ENCODE measurements around the gene NRM. TPM values are rescaled to one million over a fixed set of nuclear protein-coding genes. Genes with fewer than 3 reads are reported as not detected.

Gene NRM
- total and polyA plus RNA-seq, 2 of the 13 experiments (the other 11 are each of a cell fraction or from before 2014, with no cell fraction given) = 12.5 to 16.0 TPM

DNA sequence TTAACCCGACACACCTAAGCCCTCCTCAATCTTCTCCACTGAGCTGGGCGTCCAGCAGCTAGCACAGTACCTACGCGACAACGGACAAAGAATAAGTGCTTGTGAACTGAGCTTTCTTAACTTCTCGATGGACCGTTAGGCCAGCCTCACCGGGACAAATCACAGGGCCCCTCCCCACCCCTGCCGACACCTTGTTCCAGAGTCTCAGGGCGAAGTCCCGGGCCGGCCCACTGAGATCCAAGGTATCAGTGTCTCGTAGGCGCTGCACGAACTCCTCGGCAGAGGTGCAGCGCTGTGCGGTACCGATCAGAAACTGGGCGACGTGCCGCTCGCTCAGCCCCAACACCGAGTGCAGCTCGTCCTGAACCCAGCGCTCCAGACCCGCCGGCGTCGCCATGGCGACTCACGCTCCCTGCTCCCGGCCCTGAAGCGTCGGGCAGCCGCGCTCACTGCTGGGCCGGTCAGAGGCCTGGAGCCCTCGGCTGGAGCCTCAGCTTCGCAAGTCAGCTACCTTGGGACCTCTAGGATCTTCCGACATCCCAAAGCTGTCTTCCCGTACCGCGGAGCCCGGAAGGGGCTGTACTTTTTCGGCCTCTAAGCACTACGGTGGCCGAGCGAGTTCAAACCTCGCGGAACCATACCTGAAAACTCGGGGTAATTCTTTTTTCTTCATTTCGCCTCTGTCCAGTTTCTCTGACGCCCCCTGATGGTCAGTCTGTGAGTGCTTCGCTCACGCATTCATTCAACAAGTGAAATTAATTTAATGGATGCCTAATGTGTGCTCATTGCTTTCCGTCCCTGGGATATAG is 18.1 kb downstream of the NRM start, which contains the start of gene DHX16 (continued):
- TF ChIP-seq CHCHD3 (CRISPR knock-in tag; IDR thresholded peaks at IDR 0.05) (0 out of 2 replicates have a peak, but pooled peaks have one; percentile 71), YEATS2 (CRISPR knock-in tag; IDR thresholded peaks at IDR 0.05; ENCODE audit: borderline replicate concordance) (peak; percentile 98), ZNF556 (CRISPR knock-in tag; IDR thresholded peaks at IDR 0.05; ENCODE audit: borderline replicate concordance) (peak; percentile 52; the same call in 1 of the 2 replicates), POLR2AphosphoS5 (IDR thresholded peaks at IDR 0.05; ENCODE audit: low read depth, low read length) (peak; percentile 88), SPEN (CRISPR knock-in tag; IDR thresholded peaks at IDR 0.05; ENCODE audit: low read depth) (no peak; the same call in 1 of the 2 replicates), RFX5 (IDR thresholded peaks at IDR 0.05; ENCODE audit: low read depth, low read length) (no peak), ZNF44 (CRISPR knock-in tag; IDR thresholded peaks at IDR 0.05) (peak; percentile 79), SETDB1 (CRISPR knock-in tag; IDR thresholded peaks at IDR 0.05; ENCODE audit: borderline replicate concordance) (no peak), WIZ (CRISPR knock-in tag; IDR thresholded peaks at IDR 0.05) (no peak), NKX3-1 (CRISPR knock-in tag; IDR thresholded peaks at IDR 0.05) (peak; percentile 45; the same call in 1 of the 2 replicates), CBX1 (IDR thresholded peaks at IDR 0.05; ENCODE audit: low read depth) (no peak), ZZZ3 (CRISPR knock-in tag; IDR thresholded peaks at IDR 0.05; ENCODE audit: borderline replicate concordance) (no peak; the same call in 1 of the 2 replicates), ZNF501 (CRISPR knock-in tag; IDR thresholded peaks at IDR 0.05) (peak; percentile 96), ZNF782 (CRISPR knock-in tag; IDR thresholded peaks at IDR 0.05; ENCODE audit: borderline replicate concordance) (peak; percentile 65; the same call in 1 of the 2 replicates), FOXO4 (CRISPR knock-in tag; conservative IDR thresholded peaks at IDR 0.05) (no peak), JUND (CRISPR knock-in tag; IDR thresholded peaks at IDR 0.05) (no peak), ZNF136 (CRISPR knock-in tag; IDR thresholded peaks at IDR 0.05; ENCODE audit: low read depth) (peak; percentile 97), ZNF615 (CRISPR knock-in tag; IDR thresholded peaks at IDR 0.05; ENCODE audit: borderline replicate concordance) (peak; percentile 64; the same call in 1 of the 2 replicates), ZNF274 (CRISPR knock-in tag; IDR thresholded peaks at IDR 0.05) (peak; percentile 93; the same call in 1 of the 2 replicates), ZNF720 (CRISPR knock-in tag; IDR thresholded peaks at IDR 0.05) (no peak), KLF12 (CRISPR knock-in tag; IDR thresholded peaks at IDR 0.05; ENCODE audit: borderline replicate concordance) (peak; percentile 59; the same call in 1 of the 2 replicates), ZNF354B (CRISPR knock-in tag; IDR thresholded peaks at IDR 0.05) (no peak), TBX2 (CRISPR knock-in tag; IDR thresholded peaks at IDR 0.05; ENCODE audit: borderline replicate concordance) (peak; percentile 80; the same call in 1 of the 2 replicates), KDM2A (CRISPR knock-in tag; IDR thresholded peaks at IDR 0.05; ENCODE audit: borderline replicate concordance, low read depth) (peak; percentile 86)
- TF ChIP-seq, protein P1, sequence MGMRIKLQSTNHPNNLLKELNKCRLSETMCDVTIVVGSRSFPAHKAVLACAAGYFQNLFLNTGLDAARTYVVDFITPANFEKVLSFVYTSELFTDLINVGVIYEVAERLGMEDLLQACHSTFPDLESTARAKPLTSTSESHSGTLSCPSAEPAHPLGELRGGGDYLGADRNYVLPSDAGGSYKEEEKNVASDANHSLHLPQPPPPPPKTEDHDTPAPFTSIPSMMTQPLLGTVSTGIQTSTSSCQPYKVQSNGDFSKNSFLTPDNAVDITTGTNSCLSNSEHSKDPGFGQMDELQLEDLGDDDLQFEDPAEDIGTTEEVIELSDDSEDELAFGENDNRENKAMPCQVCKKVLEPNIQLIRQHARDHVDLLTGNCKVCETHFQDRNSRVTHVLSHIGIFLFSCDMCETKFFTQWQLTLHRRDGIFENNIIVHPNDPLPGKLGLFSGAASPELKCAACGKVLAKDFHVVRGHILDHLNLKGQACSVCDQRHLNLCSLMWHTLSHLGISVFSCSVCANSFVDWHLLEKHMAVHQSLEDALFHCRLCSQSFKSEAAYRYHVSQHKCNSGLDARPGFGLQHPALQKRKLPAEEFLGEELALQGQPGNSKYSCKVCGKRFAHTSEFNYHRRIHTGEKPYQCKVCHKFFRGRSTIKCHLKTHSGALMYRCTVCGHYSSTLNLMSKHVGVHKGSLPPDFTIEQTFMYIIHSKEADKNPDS (CRISPR knock-in tag; IDR thresholded peaks at IDR 0.05) = no peak
- TF ChIP-seq, protein P2, sequence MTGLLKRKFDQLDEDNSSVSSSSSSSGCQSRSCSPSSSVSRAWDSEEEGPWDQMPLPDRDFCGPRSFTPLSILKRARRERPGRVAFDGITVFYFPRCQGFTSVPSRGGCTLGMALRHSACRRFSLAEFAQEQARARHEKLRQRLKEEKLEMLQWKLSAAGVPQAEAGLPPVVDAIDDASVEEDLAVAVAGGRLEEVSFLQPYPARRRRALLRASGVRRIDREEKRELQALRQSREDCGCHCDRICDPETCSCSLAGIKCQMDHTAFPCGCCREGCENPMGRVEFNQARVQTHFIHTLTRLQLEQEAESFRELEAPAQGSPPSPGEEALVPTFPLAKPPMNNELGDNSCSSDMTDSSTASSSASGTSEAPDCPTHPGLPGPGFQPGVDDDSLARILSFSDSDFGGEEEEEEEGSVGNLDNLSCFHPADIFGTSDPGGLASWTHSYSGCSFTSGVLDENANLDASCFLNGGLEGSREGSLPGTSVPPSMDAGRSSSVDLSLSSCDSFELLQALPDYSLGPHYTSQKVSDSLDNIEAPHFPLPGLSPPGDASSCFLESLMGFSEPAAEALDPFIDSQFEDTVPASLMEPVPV (CRISPR knock-in tag; IDR thresholded peaks at IDR 0.05) = peak; percentile 74; the same call in 1 of the 2 replicates

All from HepG2 (cell line).